Loucy (cell line): Measurements from ENCODE around the gene YWHAE.

ENCODE experiments used
- H2AFZ ChIP-seq: fragments of 200-600 bp; sonication (generic); 2 replicates; pipeline ENCODE4 v1.6.0; 2016; ENCODE audit warnings: antibody characterized with exemption, mild to moderate bottlenecking, low read length, moderate library complexity
- H3F3A ChIP-seq: fragments of 200-600 bp; 2 replicates; pipeline ENCODE4 v1.6.0; 2016; ENCODE audit warnings: antibody characterized with exemption, low read depth, mild to moderate bottlenecking
- H3K27me3 ChIP-seq: fragments of 200-600 bp; sonication (generic); 2 replicates; pipeline ENCODE4 v1.6.1; 2014; ENCODE audit warnings: low read length, mild to moderate bottlenecking; ENCODE audit not compliant: insufficient read depth, poor library complexity, severe bottlenecking
- H3K36me3 ChIP-seq: fragments of 200-600 bp; sonication (generic); 2 replicates; pipeline ENCODE4 v1.6.1; 2016; ENCODE audit warnings: low read length; ENCODE audit not compliant: insufficient read depth
- H3K4me1 ChIP-seq: fragments of 200-600 bp; sonication (generic); 2 replicates; pipeline ENCODE4 v1.5.1; 2014; ENCODE audit warnings: low read length, mild to moderate bottlenecking; ENCODE audit not compliant: insufficient read depth, poor library complexity, severe bottlenecking
- H3K4me2 ChIP-seq: fragments of 200-600 bp; sonication (generic); 2 replicates; pipeline ENCODE4 v1.6.0; 2014; ENCODE audit warnings: antibody characterized with exemption, low read length, low read depth, mild to moderate bottlenecking; ENCODE audit not compliant: poor library complexity, severe bottlenecking
- H3K4me3 ChIP-seq: fragments of 200-600 bp; sonication (generic); 2 replicates; pipeline ENCODE4 v1.5.1; 2014; ENCODE audit warnings: low read length, mild to moderate bottlenecking, mixed read lengths; ENCODE audit not compliant: poor library complexity, severe bottlenecking
- H3K79me2 ChIP-seq: fragments of 200-600 bp; sonication (generic); 2 replicates; pipeline ENCODE4 v1.6.1; 2014; ENCODE audit warnings: low read length; ENCODE audit not compliant: insufficient read depth
- H3K9ac ChIP-seq: fragments of 200-600 bp; sonication (generic); 2 replicates; pipeline ENCODE4 v1.6.0; 2014; ENCODE audit warnings: mild to moderate bottlenecking, low read depth, low read length, moderate library complexity; ENCODE audit not compliant: poor library complexity, severe bottlenecking
- H3K9me2 ChIP-seq: fragments of 200-600 bp; sonication (generic); replicated peaks from 2 replicates; pipeline ENCODE4 v1.6.1; 2016; ENCODE audit warnings: low read depth, low read length, mixed read lengths
- H3K9me3 ChIP-seq: fragments of 200-600 bp; sonication (generic); 2 replicates; pipeline ENCODE4 v1.6.1; 2014; ENCODE audit warnings: mild to moderate bottlenecking, antibody characterized with exemption, low read length, low read depth; ENCODE audit not compliant: insufficient read depth
- H4K20me1 ChIP-seq: fragments of 200-600 bp; sonication (generic); 2 replicates; pipeline ENCODE4 v1.6.0; 2014; ENCODE audit warnings: antibody characterized with exemption, low read length, mild to moderate bottlenecking; ENCODE audit not compliant: insufficient read depth, poor library complexity, severe bottlenecking
- EZH2phosphoT487 ChIP-seq: fragments of 200-600 bp; IDR thresholded peaks from 2 replicates; pipeline ENCODE4 v1.6.1; 2018; ENCODE audit warnings: antibody characterized with exemption, mild to moderate bottlenecking, moderate library complexity, borderline replicate concordance
- TF ChIP-seq, protein P1 (sequence below): fragments of 200-600 bp; sonication (generic); conservative IDR thresholded peaks from 2 replicates; pipeline ENCODE4 v1.5.1; 2014; ENCODE audit warnings: mild to moderate bottlenecking, antibody characterized with exemption, low read length

The YWHAE gene

DNA sequence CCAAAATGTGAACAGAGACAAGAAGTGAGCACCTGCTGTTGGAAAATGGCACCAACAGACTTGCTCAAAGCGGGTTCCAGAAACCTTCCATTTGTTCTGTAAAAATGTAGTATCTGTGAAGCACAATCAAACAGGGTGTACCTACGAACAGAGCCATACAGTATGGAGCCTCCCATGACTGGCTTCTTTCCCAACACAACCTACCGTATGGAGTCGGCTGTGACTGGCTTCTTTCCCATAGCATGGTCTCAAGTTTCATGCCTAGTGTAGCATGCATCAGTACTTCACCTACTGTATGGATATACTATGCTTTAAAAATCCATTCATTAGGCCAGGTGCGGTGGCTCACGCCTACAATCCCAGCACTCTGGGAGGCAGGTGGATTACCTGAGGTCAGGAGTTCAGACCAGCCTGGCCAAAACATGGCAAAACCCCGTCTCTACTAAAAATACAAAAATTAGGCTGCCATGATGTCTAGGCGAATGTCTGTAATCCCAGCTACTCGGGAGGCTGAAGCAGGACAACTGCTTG lies 26.2 kb downstream of the YWHAE start:
- H3K27me3 ChIP-seq = no peaks in the 10 kb centered on the region
- peaks cover 97% of the 10 kb centered on the region for H4K20me1 ChIP-seq
- no peaks in the 10 kb centered on the region; the same call in 1 of the 2 replicates for H3F3A ChIP-seq
- H2AFZ ChIP-seq = no peak overlapping the region
- H3K4me2 ChIP-seq = no peak overlapping the region
- H3K4me1 ChIP-seq = peaks cover 12% of the 10 kb centered on the region
- peaks cover 59% of the 10 kb centered on the region; the same call in 1 of the 2 replicates for H3K36me3 ChIP-seq
- no peak overlapping the region for H3K9ac ChIP-seq
- H3K9me3 ChIP-seq = no peaks in the 10 kb centered on the region
- TF ChIP-seq, protein P1, sequence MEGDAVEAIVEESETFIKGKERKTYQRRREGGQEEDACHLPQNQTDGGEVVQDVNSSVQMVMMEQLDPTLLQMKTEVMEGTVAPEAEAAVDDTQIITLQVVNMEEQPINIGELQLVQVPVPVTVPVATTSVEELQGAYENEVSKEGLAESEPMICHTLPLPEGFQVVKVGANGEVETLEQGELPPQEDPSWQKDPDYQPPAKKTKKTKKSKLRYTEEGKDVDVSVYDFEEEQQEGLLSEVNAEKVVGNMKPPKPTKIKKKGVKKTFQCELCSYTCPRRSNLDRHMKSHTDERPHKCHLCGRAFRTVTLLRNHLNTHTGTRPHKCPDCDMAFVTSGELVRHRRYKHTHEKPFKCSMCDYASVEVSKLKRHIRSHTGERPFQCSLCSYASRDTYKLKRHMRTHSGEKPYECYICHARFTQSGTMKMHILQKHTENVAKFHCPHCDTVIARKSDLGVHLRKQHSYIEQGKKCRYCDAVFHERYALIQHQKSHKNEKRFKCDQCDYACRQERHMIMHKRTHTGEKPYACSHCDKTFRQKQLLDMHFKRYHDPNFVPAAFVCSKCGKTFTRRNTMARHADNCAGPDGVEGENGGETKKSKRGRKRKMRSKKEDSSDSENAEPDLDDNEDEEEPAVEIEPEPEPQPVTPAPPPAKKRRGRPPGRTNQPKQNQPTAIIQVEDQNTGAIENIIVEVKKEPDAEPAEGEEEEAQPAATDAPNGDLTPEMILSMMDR = no peak
- no peak for TF ChIP-seq EZH2phosphoT487
- H3K79me2 ChIP-seq = peaks cover 100% of the 10 kb centered on the region
- H3K4me3 ChIP-seq = no peak overlapping the region
- no peaks in the 10 kb centered on the region for H3K9me2 ChIP-seq

DNA sequence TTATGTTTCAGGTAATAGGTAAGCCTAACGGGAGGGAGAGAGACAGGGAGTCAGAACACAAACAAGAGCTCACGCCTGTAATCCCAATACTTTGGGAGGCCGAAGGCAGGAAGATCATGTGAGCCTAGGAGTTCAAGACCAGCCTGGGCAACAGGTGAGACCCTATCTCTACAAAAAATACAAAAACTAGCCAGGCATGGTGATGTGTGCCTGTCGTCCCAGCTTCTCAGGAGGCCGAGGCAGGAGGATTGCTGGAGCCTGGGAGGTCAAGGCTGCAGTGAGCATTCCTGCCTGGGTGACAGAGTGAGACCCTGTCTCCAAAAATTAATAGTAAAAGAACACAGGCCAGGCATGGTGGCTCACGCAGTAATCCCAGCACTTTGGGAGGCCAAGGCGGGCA lies 27.4 kb downstream of the YWHAE start:
- H3K9ac ChIP-seq = no peak overlapping the region
- no peak overlapping the region for H3K4me3 ChIP-seq
- H2AFZ ChIP-seq = no peak overlapping the region
- H3K9me3 ChIP-seq = no peaks in the 10 kb centered on the region
- H3K4me1 ChIP-seq = peaks cover 12% of the 10 kb centered on the region
- H3K36me3 ChIP-seq = peaks cover 53% of the 10 kb centered on the region; the same call in 1 of the 2 replicates
- TF ChIP-seq EZH2phosphoT487 = no peak
- TF ChIP-seq, protein P1 = no peak
- H4K20me1 ChIP-seq = peaks cover 97% of the 10 kb centered on the region
- no peaks in the 10 kb centered on the region for H3F3A ChIP-seq
- H3K27me3 ChIP-seq = no peaks in the 10 kb centered on the region
- peaks cover 100% of the 10 kb centered on the region for H3K79me2 ChIP-seq
- H3K9me2 ChIP-seq = no peaks in the 10 kb centered on the region
- H3K4me2 ChIP-seq = no peak overlapping the region

DNA sequence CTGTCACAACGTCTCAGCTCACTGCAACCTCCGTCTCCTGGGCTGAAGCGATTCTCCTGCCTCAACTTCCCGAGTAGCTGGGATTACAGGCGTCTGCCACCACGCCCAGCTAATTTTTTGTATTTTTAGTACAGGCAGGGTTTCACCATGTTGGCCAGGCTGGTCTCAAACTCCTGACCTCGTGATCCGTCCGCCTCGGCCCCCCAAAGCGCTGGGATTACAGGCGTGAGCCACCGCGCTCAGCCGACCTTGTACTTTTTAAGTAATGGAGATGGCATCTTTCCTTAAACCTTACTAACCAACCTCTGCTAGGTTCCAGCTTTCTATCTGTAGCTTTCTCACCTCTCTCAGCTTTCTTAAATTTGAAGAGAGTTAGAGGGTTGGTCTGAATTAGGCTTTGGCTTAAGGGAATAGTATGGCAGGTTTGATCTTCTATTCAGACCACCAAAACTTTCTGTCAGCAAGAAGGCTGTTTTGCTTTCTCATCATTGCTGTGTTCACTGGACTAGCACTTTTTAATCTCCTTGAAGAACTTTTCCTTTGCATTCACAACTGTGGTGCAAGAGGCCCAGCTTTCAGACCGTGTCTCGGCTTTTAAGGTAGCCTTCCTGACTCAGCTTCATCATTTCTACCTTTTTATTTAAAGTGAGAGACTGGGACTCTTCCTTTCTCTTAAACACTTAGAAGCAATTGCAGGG lies 28.0 kb downstream of the YWHAE start:
- no peaks in the 10 kb centered on the region for H3K9me3 ChIP-seq
- TF ChIP-seq, protein P1 = no peak
- no peak for TF ChIP-seq EZH2phosphoT487
- no peak overlapping the region for H3K4me2 ChIP-seq
- H3K79me2 ChIP-seq = peaks cover 100% of the 10 kb centered on the region
- H3K36me3 ChIP-seq = peaks cover 55% of the 10 kb centered on the region; the same call in 1 of the 2 replicates
- H4K20me1 ChIP-seq = peaks cover 97% of the 10 kb centered on the region
- H3K27me3 ChIP-seq = no peaks in the 10 kb centered on the region
- no peaks in the 10 kb centered on the region for H3K9me2 ChIP-seq
- no peaks in the 10 kb centered on the region for H3F3A ChIP-seq
- H3K4me3 ChIP-seq = no peak overlapping the region
- H2AFZ ChIP-seq = no peak overlapping the region
- H3K9ac ChIP-seq = no peak overlapping the region
- H3K4me1 ChIP-seq = peaks cover 12% of the 10 kb centered on the region
